CD4-positive, CD25-positive, alpha-beta regulatory T cell (primary cell): ENCODE measurements around the gene HOXD4. TPM values are rescaled to one million over a fixed set of nuclear protein-coding genes. Genes with fewer than 3 reads are reported as not detected.

Experiments
- ATAC-seq, 2 donors: fragments of 150-1000 bp; cut with Tn5 transposase; one replicate each; pipeline ENCODE4 v1.10.0; 2021; ENCODE audit warnings: low read depth in 2 of 2, moderate number of reproducible peaks in 2 of 2, moderate library complexity in 1 of 2
- DNase-seq, 3 donors: peaks; one replicate each; pipeline versions ENCODE4 v3.0.0 to v3.0.0-alpha.2; 2012 to 2022; ENCODE audit warnings: mixed read lengths in 1 of 3
- H3K27ac ChIP-seq: one replicate; pipeline ENCODE4 v1.7.0; 2013; ENCODE audit warnings: mild to moderate bottlenecking, low read length; ENCODE audit not compliant: insufficient read depth, poor library complexity, severe bottlenecking
- H3K27me3 ChIP-seq: one replicate; pipeline ENCODE4 v1.7.0; 2013; ENCODE audit warnings: low read length; ENCODE audit not compliant: control insufficient read depth, insufficient read depth
- H3K36me3 ChIP-seq: one replicate; pipeline ENCODE4 v1.7.0; 2013; ENCODE audit warnings: mild to moderate bottlenecking, low read length, moderate library complexity; ENCODE audit not compliant: control insufficient read depth, insufficient read depth
- H3K4me1 ChIP-seq: 2 replicates; pipeline ENCODE4 v1.7.0; 2013; ENCODE audit warnings: mild to moderate bottlenecking, low read length; ENCODE audit not compliant: insufficient read depth, control insufficient read depth, poor library complexity, severe bottlenecking
- H3K4me3 ChIP-seq: one replicate; pipeline ENCODE4 v1.7.0; 2013; ENCODE audit warnings: low read depth, mild to moderate bottlenecking, low read length, moderate library complexity
- H3K9me3 ChIP-seq, 2 experiments: 1 replicate in 1 of 2; 2 replicates in 1 of 2; pipeline ENCODE4 v1.7.0; 2013; ENCODE audit warnings: low read length in 2 of 2, mild to moderate bottlenecking in 1 of 2, moderate library complexity in 1 of 2; ENCODE audit not compliant: control insufficient read depth in 2 of 2
- H3K27ac Mint-ChIP-seq, 3 donors: one replicate each; pipeline ENCODE4 v1.8.0; 2020 to 2022; ENCODE audit warnings: mild to moderate bottlenecking in 3 of 3, mixed read lengths in 3 of 3, moderate library complexity in 2 of 3
- H3K27me3 Mint-ChIP-seq: one replicate; pipeline ENCODE4 v1.8.0; 2022; ENCODE audit warnings: mild to moderate bottlenecking, mixed read lengths
- H3K36me3 Mint-ChIP-seq: one replicate; pipeline ENCODE4 v1.8.0; 2020; ENCODE audit warnings: mixed read lengths
- H3K4me1 Mint-ChIP-seq, 4 donors: one replicate each; pipeline ENCODE4 v1.8.0; 2020 to 2022; ENCODE audit warnings: mixed read lengths in 4 of 4, mild to moderate bottlenecking in 1 of 4
- H3K4me3 Mint-ChIP-seq, 4 donors: one replicate each; pipeline ENCODE4 v1.8.0; 2020 to 2022; ENCODE audit warnings: mild to moderate bottlenecking in 4 of 4, mixed read lengths in 4 of 4, moderate library complexity in 3 of 4
- H3K9me3 Mint-ChIP-seq, 7 donors: one replicate each; pipeline ENCODE4 v1.8.0; 2020 to 2022; ENCODE audit warnings: mixed read lengths in 7 of 7, mild to moderate bottlenecking in 3 of 7, moderate library complexity in 2 of 7
- polyA plus RNA-seq, 4 donors: library from polyadenylated mRNA; unstranded; fragments of 300-500 nt; fragmentation: Illumina TruSeq; gene quantifications; one replicate each; pipeline ENCODE4 v1.2.3, GENCODE V29; 2021
- total RNA-seq: library from RNA; stranded (reverse); gene quantifications from one replicate; pipeline ENCODE4 v1.2.3, GENCODE V29; 2022

The HOXD4 gene
- total and polyA plus RNA-seq, 5 donors from 2014 or later, result not detected

- ATAC-seq, result no peak
- H3K27ac Mint-ChIP-seq, result no peak overlapping the region
- H3K4me3 ChIP-seq, result no peak overlapping the region
- H3K4me1 ChIP-seq, result peaks cover 8% of the 10 kb centered on the region
- H3K27ac ChIP-seq, result no peak overlapping the region
- H3K27me3 Mint-ChIP-seq, result peaks cover 90% of the 10 kb centered on the region
- peaks cover 44% of the 10 kb centered on the region for H3K27me3 ChIP-seq
- H3K36me3 Mint-ChIP-seq, result peaks cover 4% of the 10 kb centered on the region
- peaks cover 0 to 4% of the 10 kb centered on the region in 2 experiments for H3K9me3 ChIP-seq
- peak overlapping the region in 1 of 4 donors; percentile 43 for H3K4me3 Mint-ChIP-seq
- H3K9me3 Mint-ChIP-seq, result peaks cover 0 to 16% (median 0%) of the 10 kb centered on the region in 7 donors
- H3K4me1 Mint-ChIP-seq, result peaks cover 0 to 35% (median 15%) of the 10 kb centered on the region in 4 donors
- no peak for DNase-seq
- H3K36me3 ChIP-seq, result no peaks in the 10 kb centered on the region
These were observed 46.1 kb upstream of the HOXD4 start for GRCh38 chr2:176105078-176105729.

GRCh38 chr2:176105730-176106580 lies 45.4 kb upstream of the HOXD4 start:
- Mint-ChIP-seq H3K4me3 (peak overlapping the region; percentile 46 to 82 (median 60)), H3K4me1 (peaks cover 0 to 33% (median 15%) of the 10 kb centered on the region in 4 donors), H3K9me3 (peaks cover 0 to 17% (median 0%) of the 10 kb centered on the region in 7 donors), H3K27ac (peak overlapping the region in 1 of 3 donors; percentile 59), H3K36me3 (peaks cover 4% of the 10 kb centered on the region), H3K27me3 (peaks cover 90% of the 10 kb centered on the region)
- H3K9me3 ChIP-seq, result peaks cover 0 to 6% of the 10 kb centered on the region in 2 experiments
- peaks cover 48% of the 10 kb centered on the region for H3K27me3 ChIP-seq
- peaks cover 8% of the 10 kb centered on the region for H3K4me1 ChIP-seq
- no peak for DNase-seq
- H3K27ac ChIP-seq, result no peak overlapping the region
- H3K36me3 ChIP-seq, result no peaks in the 10 kb centered on the region
- no peak overlapping the region for H3K4me3 ChIP-seq
- no peak for ATAC-seq

DNA sequence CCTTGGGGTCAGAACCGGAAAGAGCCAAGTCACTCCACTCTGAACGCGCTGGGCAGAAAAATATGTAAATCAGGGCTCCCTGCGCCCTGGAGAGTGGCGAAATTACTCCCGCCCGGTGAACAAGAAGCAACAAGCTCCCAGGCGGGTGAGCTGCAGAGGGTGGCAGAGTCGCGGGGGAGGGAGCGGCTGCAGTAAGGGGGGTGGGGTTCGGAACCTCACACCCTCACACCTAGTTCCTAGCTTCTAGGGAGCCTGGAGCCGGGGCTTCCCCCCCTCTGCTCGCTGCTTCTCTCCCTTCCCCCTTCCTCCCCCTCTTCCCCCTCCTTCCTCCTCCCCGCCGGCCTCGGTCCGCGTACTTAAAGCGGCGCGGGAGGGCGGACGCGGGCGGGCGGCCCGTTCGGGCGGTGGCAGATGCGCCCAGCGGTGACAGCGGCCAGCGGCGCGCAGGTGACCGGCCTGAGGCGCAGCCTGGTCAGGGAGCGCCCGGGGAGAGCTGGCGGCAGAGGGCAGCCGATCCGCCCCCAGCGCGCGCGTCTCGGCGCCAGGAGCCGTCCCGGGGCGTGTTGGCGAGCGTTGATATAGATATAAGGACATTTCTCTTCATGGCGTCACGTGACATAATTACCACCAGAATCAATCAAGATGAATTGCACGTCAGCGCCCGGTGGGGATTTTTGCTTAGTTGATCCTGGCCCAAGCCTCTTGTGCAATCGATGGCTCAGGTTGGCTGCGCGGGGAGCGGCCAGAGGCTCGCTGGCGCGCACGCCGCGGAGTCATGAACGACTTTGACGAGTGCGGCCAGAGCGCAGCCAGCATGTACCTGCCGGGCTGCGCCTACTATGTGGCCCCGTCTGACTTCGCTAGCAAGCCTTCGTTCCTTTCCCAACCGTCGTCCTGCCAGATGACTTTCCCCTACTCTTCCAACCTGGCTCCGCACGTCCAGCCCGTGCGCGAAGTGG lies 44.5 kb upstream of the HOXD4 start, which contains the start of gene HOXD11:
HOXD11 (plus strand) TSS at position 700 of the 959 bp plus-strand sequence; CDS start at position 776, 76 bp downstream.
- DNase-seq (no peak), ATAC-seq (no peak)
- peak within 1 kb of the TSS; percentile 46 to 82 (median 60) for H3K4me3 Mint-ChIP-seq
- peaks cover 4% of the 10 kb centered on the region for H3K36me3 Mint-ChIP-seq
- no peaks in the 10 kb centered on the region for H3K36me3 ChIP-seq
- peaks cover 8% of the 10 kb centered on the region for H3K4me1 ChIP-seq
- peak within 1 kb of the TSS in 1 of 3 donors; percentile 59 for H3K27ac Mint-ChIP-seq
- peaks cover 0 to 36% (median 16%) of the 10 kb centered on the region in 4 donors for H3K4me1 Mint-ChIP-seq
- H3K4me3 ChIP-seq, result no peak within 1 kb of the TSS
- H3K27ac ChIP-seq, result no peak within 1 kb of the TSS
- H3K27me3 ChIP-seq, result peaks cover 46% of the 10 kb centered on the region
- H3K27me3 Mint-ChIP-seq, result peaks cover 90% of the 10 kb centered on the region
- H3K9me3 ChIP-seq, result peaks cover 0 to 10% of the 10 kb centered on the region in 2 experiments
- peaks cover 0 to 22% (median 2%) of the 10 kb centered on the region in 7 donors for H3K9me3 Mint-ChIP-seq

DNA sequence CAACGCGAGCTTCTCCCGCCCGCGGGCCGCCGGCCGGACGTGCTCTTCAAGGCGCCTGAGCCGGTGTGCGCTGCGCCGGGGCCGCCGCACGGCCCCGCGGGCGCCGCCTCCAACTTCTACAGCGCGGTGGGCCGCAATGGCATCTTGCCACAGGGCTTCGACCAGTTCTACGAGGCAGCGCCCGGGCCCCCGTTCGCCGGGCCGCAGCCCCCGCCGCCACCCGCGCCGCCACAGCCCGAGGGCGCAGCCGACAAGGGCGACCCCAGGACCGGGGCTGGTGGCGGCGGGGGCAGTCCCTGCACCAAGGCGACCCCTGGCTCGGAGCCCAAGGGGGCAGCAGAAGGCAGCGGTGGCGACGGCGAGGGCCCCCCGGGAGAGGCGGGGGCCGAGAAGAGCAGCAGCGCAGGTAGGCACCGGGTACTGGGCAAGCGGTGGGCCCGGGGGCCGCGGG lies 43.6 kb upstream of the HOXD4 start:
- Mint-ChIP-seq H3K9me3 (peaks cover 0 to 16% (median 2%) of the 10 kb centered on the region in 7 donors), H3K4me1 (peaks cover 0 to 36% (median 13%) of the 10 kb centered on the region in 4 donors), H3K4me3 (no peak overlapping the region), H3K36me3 (peaks cover 4% of the 10 kb centered on the region), H3K27me3 (peaks cover 88% of the 10 kb centered on the region), H3K27ac (no peak overlapping the region)
- no peak overlapping the region for H3K27ac ChIP-seq
- DNase-seq (no peak), ATAC-seq (no peak)
- peaks cover 8% of the 10 kb centered on the region for H3K4me1 ChIP-seq
- peaks cover 42% of the 10 kb centered on the region for H3K27me3 ChIP-seq
- H3K9me3 ChIP-seq, result peaks cover 0 to 10% of the 10 kb centered on the region in 2 experiments
- H3K4me3 ChIP-seq, result no peak overlapping the region
- H3K36me3 ChIP-seq, result no peaks in the 10 kb centered on the region

GRCh38 chr2:176109192-176109901 lies 42.0 kb upstream of the HOXD4 start:
- H3K9me3 ChIP-seq, result peaks cover 0 to 14% of the 10 kb centered on the region in 2 experiments
- no peak overlapping the region for H3K4me3 ChIP-seq
- DNase-seq (no peak), ATAC-seq (no peak)
- peaks cover 88% of the 10 kb centered on the region for H3K27me3 Mint-ChIP-seq
- H3K9me3 Mint-ChIP-seq, result peaks cover 0 to 16% (median 2%) of the 10 kb centered on the region in 7 donors
- H3K4me3 Mint-ChIP-seq, result peak overlapping the region in 2 of 4 donors; percentile 16 to 18
- H3K36me3 Mint-ChIP-seq, result peaks cover 4% of the 10 kb centered on the region
- peaks cover 49% of the 10 kb centered on the region for H3K27me3 ChIP-seq
- peak overlapping the region in 1 of 3 donors; percentile 48 for H3K27ac Mint-ChIP-seq
- no peaks in the 10 kb centered on the region for H3K36me3 ChIP-seq
- peaks cover 8% of the 10 kb centered on the region for H3K4me1 ChIP-seq
- H3K27ac ChIP-seq, result no peak overlapping the region
- peaks cover 0 to 34% (median 14%) of the 10 kb centered on the region in 4 donors for H3K4me1 Mint-ChIP-seq

- no peak overlapping the region for H3K4me3 Mint-ChIP-seq
- Histone ChIP-seq H3K36me3 (no peaks in the 10 kb centered on the region), H3K27ac (no peak overlapping the region), H3K9me3 (peaks cover 0 to 14% of the 10 kb centered on the region in 2 experiments), H3K4me1 (peaks cover 8% of the 10 kb centered on the region), H3K27me3 (peaks cover 51% of the 10 kb centered on the region), H3K4me3 (no peak overlapping the region)
- H3K9me3 Mint-ChIP-seq, result peaks cover 0 to 16% (median 2%) of the 10 kb centered on the region in 7 donors
- DNase-seq (no peak), ATAC-seq (no peak)
- peak overlapping the region in 1 of 3 donors; percentile 48 for H3K27ac Mint-ChIP-seq
- peaks cover 4% of the 10 kb centered on the region for H3K36me3 Mint-ChIP-seq
- H3K27me3 Mint-ChIP-seq, result peaks cover 88% of the 10 kb centered on the region
- peaks cover 0 to 31% (median 14%) of the 10 kb centered on the region in 4 donors for H3K4me1 Mint-ChIP-seq
These were observed 41.4 kb upstream of the HOXD4 start for GRCh38 chr2:176109946-176110345.
